ENCODE results near the gene ZNF467.
A peak's percentile ranks its signal among the peaks of the same experiment; 100 is the strongest.

- TF ChIP-seq CTCF (IDR thresholded peaks at IDR 0.05) = peak in 3 of 6 experiments; percentile 16 to 23 (median 23)
- TF ChIP-seq POLR2A (IDR thresholded peaks at IDR 0.05) = no peak
Observed at GRCh38 chr7:149799397-149800168, 26.2 kb upstream of the ZNF467 start.

Measured in esophagus squamous epithelium (tissue), 4 donors.